LoVo (cell line): ENCODE data around the gene SLC6A5.

ENCODE experiments used
- DNase-seq: peaks from one replicate; pipeline ENCODE4 v3.0.0-alpha.2; 2016; ENCODE audit warnings: low spot score

SLC6A5 gene

DNA sequence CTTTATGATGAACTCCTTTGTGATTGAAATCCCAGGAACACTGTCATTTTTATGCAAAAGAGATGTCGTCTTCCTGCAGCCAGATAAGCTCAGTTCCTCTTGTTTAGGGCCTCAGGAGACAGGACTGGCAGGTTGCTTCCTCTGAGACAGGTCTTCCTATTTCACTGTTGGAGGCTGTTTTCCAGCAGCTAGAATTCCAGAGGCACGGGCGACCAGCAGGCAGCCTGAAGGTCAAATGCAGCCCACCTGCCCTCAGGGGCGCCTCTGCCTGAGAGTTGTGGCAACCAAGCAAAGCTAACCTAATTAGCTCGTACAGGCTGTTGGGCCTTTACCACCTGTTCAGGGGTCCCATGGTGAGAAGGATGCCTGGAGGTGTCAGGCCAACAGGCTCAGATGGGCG lies 22.3 kb downstream of the SLC6A5 start:
- DNase-seq: no peak

DNA sequence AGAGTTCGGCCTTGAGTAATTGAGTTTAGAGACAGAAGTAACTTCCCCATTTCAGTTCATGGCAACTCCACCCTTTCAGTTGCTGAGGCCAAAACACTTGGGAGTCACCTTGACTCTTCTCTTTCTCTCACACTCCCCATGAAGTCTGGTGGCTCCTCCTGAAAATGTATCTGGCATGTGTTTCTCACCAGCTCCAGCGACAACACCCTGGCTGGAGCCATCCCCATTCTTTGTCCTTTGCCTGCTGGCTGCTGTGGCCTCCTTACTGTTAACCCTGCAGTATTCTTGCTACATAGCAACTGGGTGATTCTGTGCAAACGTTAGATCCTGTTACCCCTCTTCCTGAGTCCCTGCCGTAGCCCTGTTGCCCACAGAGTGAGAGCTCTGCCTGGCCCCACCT lies 23.8 kb downstream of the SLC6A5 start:
- no peak for DNase-seq

DNA sequence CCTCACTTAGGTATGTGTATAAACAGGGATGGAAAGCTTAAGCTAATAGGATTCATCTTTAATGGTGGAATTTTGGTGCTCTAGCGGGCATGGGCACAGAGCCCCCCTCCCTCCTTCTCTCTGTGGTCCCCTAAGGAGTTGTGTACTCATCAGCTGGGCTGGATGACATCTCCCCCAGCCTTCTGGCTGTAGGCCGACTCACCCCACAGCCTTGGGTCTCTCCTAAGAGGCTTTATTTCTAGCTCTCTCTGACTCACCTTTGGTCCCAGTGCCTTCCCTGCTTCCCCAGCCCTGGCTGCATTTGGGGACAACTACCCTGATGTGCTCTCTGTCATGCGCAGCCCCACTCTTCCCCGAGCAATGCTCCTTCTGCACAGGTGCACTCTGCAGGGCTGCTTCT lies 26.9 kb downstream of the SLC6A5 start:
- DNase-seq: no peak

DNA sequence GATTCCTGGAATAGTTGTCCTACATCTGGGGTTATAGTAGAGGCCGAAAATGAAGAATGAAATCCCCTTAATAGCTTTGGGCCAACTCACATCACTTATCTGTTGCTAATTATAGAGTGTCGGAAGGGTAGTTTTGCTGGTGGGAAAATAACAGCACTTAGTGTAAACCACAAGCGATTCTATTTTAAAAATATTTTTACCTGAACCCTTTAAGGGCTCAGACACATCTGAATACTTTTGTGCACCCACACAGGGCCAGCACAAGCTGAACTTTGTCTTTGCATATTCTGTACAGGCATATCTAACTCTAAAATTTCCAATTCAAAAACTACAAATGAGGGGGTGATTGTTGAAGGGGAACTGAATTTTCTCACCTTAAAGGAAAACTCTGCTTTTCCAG lies 27.6 kb downstream of the SLC6A5 start:
- DNase-seq: no peak

DNA sequence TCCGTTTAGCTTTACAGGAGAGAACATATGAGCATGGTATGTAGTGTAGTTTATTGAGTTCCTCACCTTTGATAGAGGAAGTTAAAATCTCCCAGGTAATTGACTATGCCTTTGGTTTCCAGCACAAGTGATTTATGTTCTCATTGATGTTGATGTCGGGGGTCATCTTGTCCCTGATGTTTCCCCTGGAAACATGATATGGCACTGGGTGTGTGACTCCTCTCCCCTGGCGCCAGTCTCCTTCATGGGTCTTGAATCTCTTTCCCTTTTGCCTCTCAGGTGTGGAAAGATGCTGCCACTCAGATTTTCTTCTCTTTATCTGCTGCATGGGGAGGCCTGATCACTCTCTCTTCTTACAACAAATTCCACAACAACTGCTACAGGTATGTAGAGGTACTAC lies 28.3 kb downstream of the SLC6A5 start:
- no peak for DNase-seq

DNA sequence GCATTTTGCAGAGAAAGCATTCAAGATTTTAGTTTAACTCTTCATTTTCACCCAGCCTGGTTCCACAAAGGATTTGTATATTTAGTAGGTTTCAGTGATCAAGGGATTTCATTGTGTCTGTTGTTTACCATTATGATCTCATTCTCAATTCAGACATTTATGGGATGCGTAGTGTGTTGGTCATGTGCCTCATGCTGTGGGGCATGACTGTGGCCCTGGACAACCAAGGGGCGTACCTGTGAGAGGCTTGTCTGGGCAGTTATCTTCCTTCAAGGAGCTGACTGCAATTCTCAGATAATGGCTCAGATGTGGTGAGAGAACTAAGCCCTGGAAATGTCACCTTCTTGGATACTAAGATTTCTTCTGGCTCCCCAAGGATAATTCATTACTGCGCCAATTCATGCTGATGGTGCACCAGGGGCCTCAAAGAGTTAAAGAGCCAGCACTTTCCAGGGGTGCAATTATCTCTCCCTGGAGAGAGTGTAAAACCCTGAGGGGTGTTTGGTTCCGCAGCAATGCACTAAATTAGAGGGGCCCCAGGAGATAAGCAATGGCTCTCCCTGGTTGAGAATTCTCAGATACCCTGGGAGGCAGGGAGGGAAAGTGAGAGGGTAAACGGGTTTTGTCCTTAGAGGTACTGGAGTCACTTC lies 32.2 kb downstream of the SLC6A5 start:
- DNase-seq: no peak

DNA sequence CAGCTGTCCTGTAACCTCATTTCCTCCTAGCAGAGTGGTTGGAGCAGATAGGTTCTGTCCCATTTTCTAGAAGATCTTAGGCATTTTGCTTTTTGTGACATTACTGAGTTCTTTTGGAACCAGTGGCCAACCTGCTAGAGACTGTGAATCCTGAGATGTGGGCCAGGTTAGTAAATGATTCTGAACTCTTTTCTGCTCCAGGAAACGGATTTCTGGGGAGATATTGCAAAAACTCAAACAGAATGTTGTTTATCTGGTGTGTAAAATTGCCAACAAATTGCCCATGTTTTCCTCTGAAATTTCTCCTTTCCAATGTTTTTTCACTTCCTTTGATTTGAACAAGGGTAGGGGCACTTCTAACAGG lies 32.7 kb downstream of the SLC6A5 start:
- DNase-seq: no peak

DNA sequence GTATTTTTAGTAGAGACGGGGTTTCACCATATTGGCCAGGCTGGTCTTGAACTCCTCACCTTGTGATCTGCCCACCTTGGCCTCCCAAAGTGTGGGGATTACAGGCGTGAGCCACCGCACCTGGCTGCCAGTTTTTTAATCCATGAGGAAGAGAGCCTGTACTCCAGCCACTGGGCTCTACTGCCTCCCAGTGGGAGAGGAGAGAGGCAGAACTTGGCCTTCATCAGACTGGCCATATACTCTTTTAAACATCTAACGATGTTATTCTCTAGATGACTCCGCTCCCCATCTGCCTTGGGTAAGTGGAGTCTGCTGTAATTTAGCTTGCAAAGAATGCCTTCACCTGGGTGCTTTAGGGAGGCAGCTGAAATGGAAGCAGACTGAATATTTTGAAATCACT lies 34.6 kb downstream of the SLC6A5 start:
- DNase-seq: no peak

DNA sequence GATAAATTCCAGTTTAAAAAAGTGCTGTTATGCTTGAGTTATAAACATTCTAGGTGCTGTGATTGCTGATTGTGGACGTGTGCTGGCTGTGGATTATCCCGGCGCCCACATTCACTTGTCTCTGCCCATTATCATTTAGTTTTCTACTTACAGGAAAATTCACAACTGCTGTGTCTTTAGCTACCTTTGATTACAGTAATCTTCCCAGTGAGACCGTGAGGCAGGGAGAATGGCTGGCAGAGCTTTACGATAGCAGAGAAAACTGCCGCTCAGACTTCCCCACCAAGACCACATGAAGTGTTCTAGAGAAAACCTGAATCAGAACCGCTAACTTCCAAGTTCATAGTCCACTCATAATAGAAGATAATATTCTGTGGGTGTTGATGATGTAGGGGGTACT lies 35.4 kb downstream of the SLC6A5 start:
- no peak for DNase-seq

DNA sequence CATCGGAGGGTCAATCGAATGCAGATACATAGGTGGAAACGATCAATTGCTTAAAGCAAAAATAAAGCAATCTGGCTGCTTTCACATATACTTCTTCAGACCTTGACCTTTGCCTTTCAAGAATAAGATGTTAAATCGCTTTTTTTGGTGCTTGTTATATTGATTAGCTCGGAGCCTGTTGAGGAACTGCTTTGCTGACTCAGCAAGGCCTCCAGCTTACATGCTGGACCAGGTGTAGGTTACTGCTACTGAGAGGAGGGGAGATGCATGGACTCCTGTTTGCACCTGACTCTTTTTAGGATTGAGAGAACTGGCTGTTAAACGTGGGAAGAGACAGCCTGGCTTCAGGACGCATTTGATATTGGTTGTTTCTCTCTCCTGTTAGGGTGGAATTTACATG lies 38.7 kb downstream of the SLC6A5 start:
- no peak for DNase-seq

DNA sequence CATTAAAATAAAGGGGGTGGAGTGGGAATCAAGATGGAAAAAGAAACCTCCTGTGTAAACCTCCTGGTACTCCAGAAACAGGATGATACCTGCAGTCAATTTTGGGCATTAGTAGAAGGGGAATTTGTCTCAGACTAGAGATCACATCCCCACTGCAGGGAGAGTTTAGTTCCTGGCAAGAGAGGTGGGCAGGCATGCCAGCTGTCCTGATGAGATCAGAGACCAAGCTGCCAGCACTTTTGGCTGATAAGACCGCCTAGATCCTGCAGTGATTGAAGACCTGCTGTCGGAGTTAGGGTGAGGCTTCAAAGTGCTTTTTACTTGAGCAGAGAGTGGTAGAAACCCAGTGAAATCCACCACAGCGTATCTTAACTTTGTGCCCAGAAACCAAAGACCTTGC lies 40.3 kb downstream of the SLC6A5 start:
- DNase-seq: no peak

DNA sequence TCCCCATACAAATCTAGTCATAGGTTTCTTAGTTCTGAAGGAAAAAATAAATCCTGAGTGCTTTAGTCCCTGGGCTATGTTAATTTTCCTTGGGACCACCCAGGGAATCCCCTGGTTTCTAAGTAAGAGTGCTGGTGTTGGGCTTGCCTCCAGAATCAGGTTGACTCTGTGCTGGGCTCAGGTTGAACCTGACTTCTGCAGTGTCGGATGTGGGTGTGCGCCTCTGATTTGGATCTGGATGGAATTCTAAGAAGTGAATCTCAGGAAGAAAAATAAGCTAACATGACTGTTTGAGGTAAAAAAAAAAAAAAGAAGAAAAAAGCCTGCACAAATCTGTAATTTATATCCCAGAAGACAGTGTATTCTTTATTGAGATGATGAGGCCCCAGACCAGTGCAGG lies 41.0 kb downstream of the SLC6A5 start:
- DNase-seq: no peak

DNA sequence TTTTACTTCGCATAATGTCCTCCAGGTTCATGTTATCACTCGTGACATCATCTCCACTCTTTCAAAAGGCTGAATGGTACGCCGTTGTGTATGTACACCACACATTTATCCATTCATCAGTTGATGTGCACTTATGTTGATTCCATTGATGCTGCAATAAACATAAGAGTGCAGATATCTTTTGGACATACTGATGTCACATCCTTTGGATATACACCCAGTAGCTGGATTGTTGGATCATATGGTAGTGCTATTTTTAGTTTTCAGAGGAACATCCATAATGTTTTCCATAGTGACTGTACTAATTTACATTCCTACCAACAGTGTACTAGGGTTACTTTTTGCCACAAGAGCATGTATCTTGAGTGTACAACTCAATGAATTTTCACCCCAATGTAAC lies 45.0 kb downstream of the SLC6A5 start:
- DNase-seq: no peak

DNA sequence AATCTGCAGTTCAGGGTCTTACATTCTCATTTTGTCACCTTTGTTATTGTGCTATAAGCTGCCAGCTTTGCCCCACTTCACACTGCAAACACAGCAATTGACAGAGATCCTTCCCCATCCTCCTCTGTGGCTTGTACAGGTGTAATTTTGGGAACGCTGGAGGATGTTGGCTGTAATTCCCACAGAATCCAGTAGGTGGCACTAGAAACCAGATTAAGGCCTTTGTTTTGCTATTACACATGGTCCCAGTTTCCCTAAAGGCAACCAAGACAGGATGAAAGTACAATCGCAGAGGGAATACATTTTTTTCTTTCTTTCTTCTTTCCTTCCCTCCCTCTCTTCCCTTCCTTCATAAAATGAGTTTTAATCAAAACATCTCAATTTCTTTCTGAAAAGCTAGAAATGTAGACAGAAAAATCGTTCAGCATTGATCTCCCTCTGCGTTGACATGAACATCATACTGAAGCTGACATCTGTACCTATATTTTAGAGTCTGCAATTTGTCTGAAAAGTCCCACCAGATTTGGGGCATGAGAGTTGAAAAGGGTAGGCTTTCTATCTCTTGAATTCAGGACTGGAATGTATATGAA lies 48.7 kb downstream of the SLC6A5 start:
- DNase-seq: peak; percentile 48

DNA sequence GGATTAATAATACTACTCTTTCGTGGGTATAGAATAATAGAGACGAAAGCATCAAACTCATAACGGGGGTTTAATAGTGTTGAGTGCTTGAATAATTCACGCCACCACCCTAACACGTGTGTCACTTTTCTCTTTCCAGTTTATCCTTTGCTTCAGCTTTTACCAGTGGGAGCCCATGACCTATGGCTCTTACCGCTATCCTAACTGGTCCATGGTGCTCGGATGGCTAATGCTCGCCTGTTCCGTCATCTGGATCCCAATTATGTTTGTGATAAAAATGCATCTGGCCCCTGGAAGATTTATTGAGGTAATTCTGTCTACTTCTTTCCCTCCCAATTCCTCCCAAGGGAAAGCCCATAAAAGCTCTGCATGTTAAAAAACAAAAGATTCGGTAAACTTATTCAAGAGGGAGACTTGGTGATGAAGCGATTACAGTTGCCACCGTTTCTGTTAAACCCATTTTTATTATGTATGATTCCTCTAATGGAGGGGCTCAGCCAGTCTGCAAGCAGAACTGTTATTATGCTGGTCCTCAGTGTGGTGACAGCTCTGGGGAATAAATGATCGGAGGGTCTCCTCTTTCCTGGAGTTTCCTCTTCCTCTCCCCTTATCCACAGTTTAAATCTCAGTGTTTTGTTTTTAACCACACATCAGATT lies 52.9 kb downstream of the SLC6A5 start:
- DNase-seq: no peak

DNA sequence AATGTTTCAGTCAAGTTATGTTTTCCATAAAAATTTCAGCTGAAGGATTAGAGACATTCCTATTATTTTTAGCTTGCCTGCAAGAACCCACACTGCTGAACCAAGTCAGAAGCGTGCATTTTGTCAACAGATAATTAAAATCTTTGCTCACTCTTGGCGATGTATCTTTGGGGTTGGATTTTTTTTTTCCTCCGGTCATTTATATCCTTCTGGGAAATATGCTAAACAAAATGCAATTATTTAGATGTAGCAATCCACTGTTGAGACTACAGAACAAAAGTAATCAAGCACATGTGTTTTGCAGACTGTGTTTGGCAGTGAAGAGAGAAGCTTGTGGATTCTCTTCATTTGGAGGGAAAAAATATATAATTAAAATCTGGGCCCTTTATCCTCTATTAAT lies 54.6 kb downstream of the SLC6A5 start:
- no peak for DNase-seq

DNA sequence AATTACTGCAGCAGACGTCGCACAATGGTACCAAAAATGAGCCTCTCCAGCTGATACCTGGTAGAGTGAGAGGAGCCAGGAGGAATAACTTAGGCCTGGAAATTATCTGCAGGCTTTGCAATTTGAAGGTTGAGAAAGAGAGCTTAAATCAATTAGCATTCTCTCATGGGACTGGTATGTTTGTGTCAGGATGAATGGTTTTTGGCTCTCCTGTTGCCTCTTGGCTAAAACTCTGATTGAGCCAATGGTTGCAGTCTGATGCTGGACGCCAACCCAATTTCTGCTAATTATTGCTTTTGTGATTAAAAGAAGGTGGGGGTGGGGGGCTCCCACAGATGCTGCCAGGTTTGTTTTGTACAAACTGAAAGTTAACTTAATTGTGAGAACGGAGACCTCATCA lies 57.5 kb downstream of the SLC6A5 start:
- no peak for DNase-seq

DNA sequence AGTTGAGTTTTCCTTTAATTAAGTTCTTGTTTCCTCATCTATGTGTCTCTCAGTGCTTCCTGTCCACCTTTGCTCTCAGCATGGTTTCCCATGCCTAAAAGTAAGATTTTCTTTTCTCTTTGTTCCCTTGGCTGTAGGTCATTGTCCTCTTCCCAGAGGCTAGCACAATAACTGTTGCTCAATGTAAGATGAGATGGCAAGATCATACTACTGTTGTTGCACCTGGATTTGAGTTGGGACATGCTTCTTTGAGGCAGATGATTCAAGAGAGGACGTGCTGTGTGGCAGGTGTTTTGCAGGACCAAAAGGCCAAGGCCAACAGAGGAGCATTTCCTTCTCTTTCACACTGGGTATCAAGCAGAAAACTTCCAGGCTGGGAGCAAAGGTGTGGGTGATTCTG lies 58.7 kb downstream of the SLC6A5 start:
- no peak for DNase-seq

DNA sequence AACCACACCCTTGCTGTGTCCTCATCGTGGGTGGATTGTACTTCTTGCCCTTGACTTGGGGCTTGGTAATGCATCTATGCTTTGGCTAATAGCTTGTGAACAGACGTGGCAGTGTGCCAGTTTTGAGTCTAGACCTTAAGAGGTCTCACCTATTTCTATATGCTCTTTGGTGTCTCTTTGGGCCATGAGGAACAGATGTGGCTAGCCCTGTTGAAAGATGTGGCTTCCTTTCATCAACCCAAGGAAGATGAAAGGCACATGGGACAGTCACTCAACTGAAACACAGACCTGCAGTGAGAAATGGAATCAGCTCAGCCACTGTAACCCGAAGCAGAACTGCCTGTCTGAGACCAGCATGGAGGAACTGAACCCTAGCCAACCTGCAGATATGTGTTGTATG lies 62.0 kb downstream of the SLC6A5 start:
- DNase-seq: no peak

DNA sequence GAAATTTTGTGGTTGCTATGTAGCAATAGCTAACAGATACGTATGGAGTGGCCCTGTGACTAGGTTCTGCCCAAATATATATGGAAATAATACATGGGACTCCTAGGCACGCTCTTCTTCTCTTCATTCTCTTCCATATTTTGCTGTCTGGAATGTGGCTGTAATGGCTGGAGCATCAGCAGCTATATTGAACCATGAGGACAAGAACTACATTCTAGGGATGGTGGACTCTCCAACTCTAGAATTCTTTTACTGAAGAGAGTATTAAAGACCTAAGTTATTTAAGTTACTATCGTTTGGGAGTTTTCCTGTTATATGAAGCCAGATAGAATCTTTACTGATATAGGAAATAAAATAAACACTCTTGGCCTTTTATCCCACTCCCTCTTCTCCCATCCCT lies 62.4 kb downstream of the SLC6A5 start:
- DNase-seq: no peak

DNA sequence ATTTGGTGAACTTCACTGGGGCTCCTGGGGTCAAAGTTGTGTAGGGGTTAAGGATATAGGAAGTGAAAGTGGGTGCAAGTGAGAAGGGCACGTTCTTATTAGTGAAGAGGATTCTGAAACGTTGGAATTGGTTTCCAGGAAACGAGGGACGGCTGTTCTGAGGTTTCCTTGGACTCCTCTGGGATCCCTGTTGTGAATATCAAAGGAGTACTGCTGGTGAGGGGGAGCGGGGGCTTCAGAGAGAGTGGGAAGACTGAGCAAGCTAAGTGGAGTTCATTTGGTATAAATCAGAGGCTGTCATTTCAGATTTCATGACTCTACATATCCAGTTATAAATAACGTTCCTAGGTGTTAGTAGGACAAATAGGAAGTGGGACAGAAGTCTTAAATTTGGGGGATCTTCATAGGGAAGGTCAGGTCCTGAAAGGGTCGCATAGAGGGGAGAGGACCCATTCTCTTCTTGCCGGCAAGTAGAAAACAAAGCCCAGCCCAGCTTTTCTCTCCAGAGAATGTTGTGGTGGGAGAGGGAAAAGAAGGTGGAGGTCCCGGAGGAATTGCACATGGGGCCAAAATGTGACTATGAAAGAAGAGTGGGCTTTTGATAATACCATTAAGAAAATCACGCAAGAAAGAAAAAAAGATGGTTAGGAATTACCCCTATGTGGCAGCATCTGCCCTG lies 68.9 kb downstream of the SLC6A5 start:
- no peak for DNase-seq

DNA sequence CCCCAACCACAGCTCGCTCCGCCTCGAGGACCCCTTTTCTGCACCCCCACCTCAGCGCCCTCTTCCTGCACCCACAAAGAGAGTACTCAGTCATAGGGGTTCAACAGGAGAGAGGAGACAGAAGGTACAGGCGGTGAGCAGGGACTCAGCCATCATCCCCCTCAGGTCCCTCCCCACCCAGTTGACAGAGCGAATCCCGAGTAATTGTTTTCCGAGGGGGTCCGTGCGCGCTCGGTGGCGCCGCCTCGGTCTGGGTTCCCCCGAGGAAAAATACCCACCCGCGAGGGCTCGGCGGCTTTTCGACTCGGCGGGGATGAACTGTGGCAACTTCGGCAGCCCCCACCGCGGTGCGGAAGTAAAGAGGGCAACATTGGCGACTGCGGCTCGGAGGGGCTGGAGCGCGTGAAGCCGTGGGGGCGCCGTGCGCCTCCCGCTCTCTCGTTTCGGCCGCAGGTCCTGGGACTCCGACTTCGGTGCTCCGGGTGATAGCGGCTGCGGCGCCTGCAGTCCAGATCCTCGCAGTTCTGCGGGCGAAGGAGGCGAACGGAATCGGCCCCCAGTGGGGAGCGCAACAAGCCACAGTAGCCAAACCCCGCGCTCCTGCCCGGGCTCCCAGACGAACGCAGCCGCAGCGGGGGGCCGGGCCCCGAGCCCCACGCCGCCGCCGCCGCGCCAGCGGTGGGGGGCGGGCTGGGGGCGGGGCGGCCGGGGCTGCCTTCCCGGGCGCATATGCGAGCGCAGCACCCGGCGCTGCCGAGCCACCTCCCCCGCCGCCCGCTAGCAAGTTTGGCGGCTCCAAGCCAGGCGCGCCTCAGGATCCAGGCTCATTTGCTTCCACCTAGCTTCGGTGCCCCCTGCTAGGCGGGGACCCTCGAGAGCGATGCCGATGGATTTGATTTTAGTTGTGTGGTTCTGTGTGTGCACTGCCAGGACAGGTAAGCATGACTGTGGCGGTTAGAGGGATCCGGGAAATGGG lies 69.7 kb downstream of the SLC6A5 start, which contains the start of gene NELL1:
TSS of gene NELL1 (plus strand) at position 743 of the 976 bp plus-strand sequence.
- no peak for DNase-seq
